HepG2 (cell line): Measurements from ENCODE around the gene FOSL2. TPM values are rescaled to one million over a fixed set of nuclear protein-coding genes. Genes with fewer than 3 reads are reported as not detected.
A peak's percentile ranks its signal among the peaks of the same experiment; 100 is the strongest.

Source experiments
- ARHGAP35 ChIP-seq: sonication (generic); formaldehyde crosslinking; IDR thresholded peaks from 2 replicates; pipeline ENCODE4 v1.9.0; 2022; ENCODE audit warnings: mild to moderate bottlenecking, inconsistent platforms, moderate library complexity, missing genetic modification reagents, borderline replicate concordance
- KMT2A ChIP-seq: sonication (generic); formaldehyde crosslinking; IDR thresholded peaks from 2 replicates; pipeline ENCODE4 v1.4.0; 2020; ENCODE audit warnings: missing genetic modification reagents
- MZF1 ChIP-seq: sonication (generic); formaldehyde crosslinking; IDR thresholded peaks from 2 replicates; pipeline ENCODE4 v1.8.1; 2023; ENCODE audit warnings: mild to moderate bottlenecking, missing genetic modification reagents, borderline replicate concordance
- NFE2 ChIP-seq: sonication (generic); formaldehyde crosslinking; IDR thresholded peaks from 2 replicates; pipeline ENCODE4 v1.4.0; 2020; ENCODE audit warnings: missing genetic modification reagents
- NFIC ChIP-seq: IDR thresholded peaks from 2 replicates; pipeline ENCODE4 v1.6.1; 2012; ENCODE audit warnings: mild to moderate bottlenecking, low read length, inconsistent platforms
- RFXAP ChIP-seq: sonication (generic); formaldehyde crosslinking; IDR thresholded peaks from 2 replicates; pipeline ENCODE4 v1.4.0; 2020; ENCODE audit warnings: missing genetic modification reagents, borderline replicate concordance
- ZFX ChIP-seq: sonication (generic); formaldehyde crosslinking; IDR thresholded peaks from 2 replicates; pipeline ENCODE4 v1.4.0; 2020; ENCODE audit warnings: mild to moderate bottlenecking, low read depth, missing genetic modification reagents, moderate library complexity
- ZMYM4 ChIP-seq: sonication (generic); formaldehyde crosslinking; IDR thresholded peaks from 2 replicates; pipeline ENCODE4 v1.8.1; 2023; ENCODE audit warnings: mild to moderate bottlenecking, missing genetic modification reagents
- ZNF543 ChIP-seq: sonication (generic); formaldehyde crosslinking; IDR thresholded peaks from 2 replicates; pipeline ENCODE4 v1.4.0; 2020; ENCODE audit warnings: mild to moderate bottlenecking, missing genetic modification reagents
- ZNF547 ChIP-seq: sonication (generic); formaldehyde crosslinking; IDR thresholded peaks from 2 replicates; pipeline ENCODE4 v1.5.1; 2020; ENCODE audit warnings: mild to moderate bottlenecking, missing genetic modification reagents
- ZNF549 ChIP-seq: sonication (generic); formaldehyde crosslinking; IDR thresholded peaks from 2 replicates; pipeline ENCODE4 v1.5.0; 2020; ENCODE audit warnings: missing genetic modification reagents
- polyA plus RNA-seq, 8 experiments: library from polyadenylated mRNA; depleted of rRNA in 3 of 8; stranded (reverse) in 7 of 8; unstranded in 1 of 8; fragments of >200 nt; fragmentation: Illumina TruSeq in 4 of 8; extraction: Trizol in 4 of 8; gene quantifications; 2 replicates each; pipeline versions ENCODE4 v1.2.1 to v1.2.3, GENCODE V29; 2011 to 2016; ENCODE audit warnings: low read depth in 4 of 8, missing spikeins in 1 of 8, mixed read lengths in 1 of 8; ENCODE audit not compliant: insufficient read depth in 1 of 8
- total RNA-seq, 5 experiments: library from RNA; depleted of rRNA; stranded (reverse); fragments of >200 nt; fragmentation: Illumina TruSeq; extraction: Trizol; gene quantifications; 2 replicates each; pipeline ENCODE4 v1.2.3, GENCODE V29; 2016; ENCODE audit warnings: low read depth in 1 of 5
- TF ChIP-seq, protein P1 (sequence below): sonication (generic); formaldehyde crosslinking; IDR thresholded peaks from 2 replicates; pipeline ENCODE4 v1.4.0; 2020; ENCODE audit warnings: missing genetic modification reagents
- TF ChIP-seq, protein P2 (sequence below): sonication (generic); formaldehyde crosslinking; IDR thresholded peaks from 2 replicates; pipeline ENCODE4 v1.4.0; 2020; ENCODE audit warnings: mild to moderate bottlenecking, low read depth, missing genetic modification reagents
- TF ChIP-seq, protein P3 (sequence below): sonication (generic); formaldehyde crosslinking; IDR thresholded peaks from 2 replicates; pipeline ENCODE4 v1.4.0; 2020; ENCODE audit warnings: missing genetic modification reagents
- TF ChIP-seq, protein P4 (sequence below): IDR thresholded peaks from 2 replicates; pipeline ENCODE4 v1.6.1; 2016; ENCODE audit warnings: low read depth, missing genetic modification reagents, missing compliant biosample characterization

Gene FOSL2
- total and polyA plus RNA-seq, 2 of the 13 experiments (the other 11 are each of a cell fraction or from before 2014, with no cell fraction given): 3.4 to 18.1 TPM

DNA sequence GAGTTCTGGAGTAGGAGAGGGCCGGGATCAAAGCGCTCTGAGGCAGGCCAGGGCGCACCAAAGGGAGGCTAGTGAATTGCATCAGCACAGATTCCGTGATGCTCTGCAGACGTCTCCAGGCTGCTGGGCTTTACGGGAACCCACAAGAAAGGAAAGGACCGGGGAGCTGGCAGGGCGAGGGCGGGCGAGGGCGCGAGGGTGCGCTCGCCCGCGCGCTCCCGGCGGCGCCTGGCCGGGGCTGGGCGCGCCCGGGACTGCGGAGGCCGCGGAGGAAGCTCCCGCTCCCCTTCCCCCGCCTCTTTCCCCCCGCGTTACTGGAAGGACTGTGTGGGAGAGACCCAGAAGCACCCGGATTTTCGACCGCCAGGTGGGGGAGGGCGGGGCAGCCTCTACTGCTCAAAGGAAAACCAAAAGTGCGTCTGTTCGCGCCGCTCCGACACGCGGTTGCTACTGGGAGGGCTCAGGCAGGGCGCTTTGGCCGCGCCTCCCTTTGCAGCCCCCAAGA is 2.4 kb upstream of the FOSL2 start (continued):
- TF ChIP-seq, protein P1, sequence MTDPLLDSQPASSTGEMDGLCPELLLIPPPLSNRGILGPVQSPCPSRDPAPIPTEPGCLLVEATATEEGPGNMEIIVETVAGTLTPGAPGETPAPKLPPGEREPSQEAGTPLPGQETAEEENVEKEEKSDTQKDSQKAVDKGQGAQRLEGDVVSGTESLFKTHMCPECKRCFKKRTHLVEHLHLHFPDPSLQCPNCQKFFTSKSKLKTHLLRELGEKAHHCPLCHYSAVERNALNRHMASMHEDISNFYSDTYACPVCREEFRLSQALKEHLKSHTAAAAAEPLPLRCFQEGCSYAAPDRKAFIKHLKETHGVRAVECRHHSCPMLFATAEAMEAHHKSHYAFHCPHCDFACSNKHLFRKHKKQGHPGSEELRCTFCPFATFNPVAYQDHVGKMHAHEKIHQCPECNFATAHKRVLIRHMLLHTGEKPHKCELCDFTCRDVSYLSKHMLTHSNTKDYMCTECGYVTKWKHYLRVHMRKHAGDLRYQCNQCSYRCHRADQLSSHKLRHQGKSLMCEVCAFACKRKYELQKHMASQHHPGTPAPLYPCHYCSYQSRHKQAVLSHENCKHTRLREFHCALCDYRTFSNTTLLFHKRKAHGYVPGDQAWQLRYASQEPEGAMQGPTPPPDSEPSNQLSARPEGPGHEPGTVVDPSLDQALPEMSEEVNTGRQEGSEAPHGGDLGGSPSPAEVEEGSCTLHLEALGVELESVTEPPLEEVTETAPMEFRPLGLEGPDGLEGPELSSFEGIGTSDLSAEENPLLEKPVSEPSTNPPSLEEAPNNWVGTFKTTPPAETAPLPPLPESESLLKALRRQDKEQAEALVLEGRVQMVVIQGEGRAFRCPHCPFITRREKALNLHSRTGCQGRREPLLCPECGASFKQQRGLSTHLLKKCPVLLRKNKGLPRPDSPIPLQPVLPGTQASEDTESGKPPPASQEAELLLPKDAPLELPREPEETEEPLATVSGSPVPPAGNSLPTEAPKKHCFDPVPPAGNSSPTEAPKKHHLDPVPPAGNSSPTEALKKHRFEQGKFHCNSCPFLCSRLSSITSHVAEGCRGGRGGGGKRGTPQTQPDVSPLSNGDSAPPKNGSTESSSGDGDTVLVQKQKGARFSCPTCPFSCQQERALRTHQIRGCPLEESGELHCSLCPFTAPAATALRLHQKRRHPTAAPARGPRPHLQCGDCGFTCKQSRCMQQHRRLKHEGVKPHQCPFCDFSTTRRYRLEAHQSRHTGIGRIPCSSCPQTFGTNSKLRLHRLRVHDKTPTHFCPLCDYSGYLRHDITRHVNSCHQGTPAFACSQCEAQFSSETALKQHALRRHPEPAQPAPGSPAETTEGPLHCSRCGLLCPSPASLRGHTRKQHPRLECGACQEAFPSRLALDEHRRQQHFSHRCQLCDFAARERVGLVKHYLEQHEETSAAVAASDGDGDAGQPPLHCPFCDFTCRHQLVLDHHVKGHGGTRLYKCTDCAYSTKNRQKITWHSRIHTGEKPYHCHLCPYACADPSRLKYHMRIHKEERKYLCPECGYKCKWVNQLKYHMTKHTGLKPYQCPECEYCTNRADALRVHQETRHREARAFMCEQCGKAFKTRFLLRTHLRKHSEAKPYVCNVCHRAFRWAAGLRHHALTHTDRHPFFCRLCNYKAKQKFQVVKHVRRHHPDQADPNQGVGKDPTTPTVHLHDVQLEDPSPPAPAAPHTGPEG: no peak; the same call in 1 of the 2 replicates
- TF ChIP-seq, protein P2, sequence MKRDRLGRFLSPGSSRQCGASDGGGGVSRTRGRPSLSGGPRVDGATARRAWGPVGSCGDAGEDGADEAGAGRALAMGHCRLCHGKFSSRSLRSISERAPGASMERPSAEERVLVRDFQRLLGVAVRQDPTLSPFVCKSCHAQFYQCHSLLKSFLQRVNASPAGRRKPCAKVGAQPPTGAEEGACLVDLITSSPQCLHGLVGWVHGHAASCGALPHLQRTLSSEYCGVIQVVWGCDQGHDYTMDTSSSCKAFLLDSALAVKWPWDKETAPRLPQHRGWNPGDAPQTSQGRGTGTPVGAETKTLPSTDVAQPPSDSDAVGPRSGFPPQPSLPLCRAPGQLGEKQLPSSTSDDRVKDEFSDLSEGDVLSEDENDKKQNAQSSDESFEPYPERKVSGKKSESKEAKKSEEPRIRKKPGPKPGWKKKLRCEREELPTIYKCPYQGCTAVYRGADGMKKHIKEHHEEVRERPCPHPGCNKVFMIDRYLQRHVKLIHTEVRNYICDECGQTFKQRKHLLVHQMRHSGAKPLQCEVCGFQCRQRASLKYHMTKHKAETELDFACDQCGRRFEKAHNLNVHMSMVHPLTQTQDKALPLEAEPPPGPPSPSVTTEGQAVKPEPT (CRISPR knock-in tag): no peak
- TF ChIP-seq ZNF547 (CRISPR knock-in tag): peak; percentile 89; the same call in 1 of the 2 replicates
- TF ChIP-seq ZNF543 (CRISPR knock-in tag): no peak
- TF ChIP-seq, protein P3, sequence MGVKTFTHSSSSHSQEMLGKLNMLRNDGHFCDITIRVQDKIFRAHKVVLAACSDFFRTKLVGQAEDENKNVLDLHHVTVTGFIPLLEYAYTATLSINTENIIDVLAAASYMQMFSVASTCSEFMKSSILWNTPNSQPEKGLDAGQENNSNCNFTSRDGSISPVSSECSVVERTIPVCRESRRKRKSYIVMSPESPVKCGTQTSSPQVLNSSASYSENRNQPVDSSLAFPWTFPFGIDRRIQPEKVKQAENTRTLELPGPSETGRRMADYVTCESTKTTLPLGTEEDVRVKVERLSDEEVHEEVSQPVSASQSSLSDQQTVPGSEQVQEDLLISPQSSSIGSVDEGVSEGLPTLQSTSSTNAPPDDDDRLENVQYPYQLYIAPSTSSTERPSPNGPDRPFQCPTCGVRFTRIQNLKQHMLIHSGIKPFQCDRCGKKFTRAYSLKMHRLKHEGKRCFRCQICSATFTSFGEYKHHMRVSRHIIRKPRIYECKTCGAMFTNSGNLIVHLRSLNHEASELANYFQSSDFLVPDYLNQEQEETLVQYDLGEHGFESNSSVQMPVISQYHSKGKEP (CRISPR knock-in tag): no peak
- TF ChIP-seq, protein P4, sequence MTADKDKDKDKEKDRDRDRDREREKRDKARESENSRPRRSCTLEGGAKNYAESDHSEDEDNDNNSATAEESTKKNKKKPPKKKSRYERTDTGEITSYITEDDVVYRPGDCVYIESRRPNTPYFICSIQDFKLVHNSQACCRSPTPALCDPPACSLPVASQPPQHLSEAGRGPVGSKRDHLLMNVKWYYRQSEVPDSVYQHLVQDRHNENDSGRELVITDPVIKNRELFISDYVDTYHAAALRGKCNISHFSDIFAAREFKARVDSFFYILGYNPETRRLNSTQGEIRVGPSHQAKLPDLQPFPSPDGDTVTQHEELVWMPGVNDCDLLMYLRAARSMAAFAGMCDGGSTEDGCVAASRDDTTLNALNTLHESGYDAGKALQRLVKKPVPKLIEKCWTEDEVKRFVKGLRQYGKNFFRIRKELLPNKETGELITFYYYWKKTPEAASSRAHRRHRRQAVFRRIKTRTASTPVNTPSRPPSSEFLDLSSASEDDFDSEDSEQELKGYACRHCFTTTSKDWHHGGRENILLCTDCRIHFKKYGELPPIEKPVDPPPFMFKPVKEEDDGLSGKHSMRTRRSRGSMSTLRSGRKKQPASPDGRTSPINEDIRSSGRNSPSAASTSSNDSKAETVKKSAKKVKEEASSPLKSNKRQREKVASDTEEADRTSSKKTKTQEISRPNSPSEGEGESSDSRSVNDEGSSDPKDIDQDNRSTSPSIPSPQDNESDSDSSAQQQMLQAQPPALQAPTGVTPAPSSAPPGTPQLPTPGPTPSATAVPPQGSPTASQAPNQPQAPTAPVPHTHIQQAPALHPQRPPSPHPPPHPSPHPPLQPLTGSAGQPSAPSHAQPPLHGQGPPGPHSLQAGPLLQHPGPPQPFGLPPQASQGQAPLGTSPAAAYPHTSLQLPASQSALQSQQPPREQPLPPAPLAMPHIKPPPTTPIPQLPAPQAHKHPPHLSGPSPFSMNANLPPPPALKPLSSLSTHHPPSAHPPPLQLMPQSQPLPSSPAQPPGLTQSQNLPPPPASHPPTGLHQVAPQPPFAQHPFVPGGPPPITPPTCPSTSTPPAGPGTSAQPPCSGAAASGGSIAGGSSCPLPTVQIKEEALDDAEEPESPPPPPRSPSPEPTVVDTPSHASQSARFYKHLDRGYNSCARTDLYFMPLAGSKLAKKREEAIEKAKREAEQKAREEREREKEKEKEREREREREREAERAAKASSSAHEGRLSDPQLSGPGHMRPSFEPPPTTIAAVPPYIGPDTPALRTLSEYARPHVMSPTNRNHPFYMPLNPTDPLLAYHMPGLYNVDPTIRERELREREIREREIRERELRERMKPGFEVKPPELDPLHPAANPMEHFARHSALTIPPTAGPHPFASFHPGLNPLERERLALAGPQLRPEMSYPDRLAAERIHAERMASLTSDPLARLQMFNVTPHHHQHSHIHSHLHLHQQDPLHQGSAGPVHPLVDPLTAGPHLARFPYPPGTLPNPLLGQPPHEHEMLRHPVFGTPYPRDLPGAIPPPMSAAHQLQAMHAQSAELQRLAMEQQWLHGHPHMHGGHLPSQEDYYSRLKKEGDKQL (CRISPR knock-in tag): no peak
- no peak for TF ChIP-seq NFE2 (CRISPR knock-in tag)
- no peak for TF ChIP-seq ZMYM4 (CRISPR knock-in tag)
- TF ChIP-seq ZNF549 (CRISPR knock-in tag): no peak
- TF ChIP-seq KMT2A (CRISPR knock-in tag): no peak; the same call in 1 of the 2 replicates
- no peak for TF ChIP-seq MZF1 (CRISPR knock-in tag)
- TF ChIP-seq ZFX (CRISPR knock-in tag): peak; percentile 64
- no peak for TF ChIP-seq RFXAP
- TF ChIP-seq NFIC: no peak
- TF ChIP-seq ARHGAP35 (CRISPR knock-in tag): no peak
